Prostate gland (tissue), 2 donors: ENCODE results near the gene MEIS2. TPM values are rescaled to one million over a fixed set of nuclear protein-coding genes. Genes with fewer than 3 reads are reported as not detected.
A peak's percentile ranks its signal among the peaks of the same experiment; 100 is the strongest.

Source experiments
- DNase-seq: peaks from one replicate; pipeline ENCODE4 v3.0.0-alpha.2; 2019; ENCODE audit warnings: low spot score
- H3K27ac ChIP-seq, 2 donors: fragments of 200-600 bp; sonication (generic); 2 replicates each; pipeline ENCODE4 v1.5.1; 2017 to 2019
- H3K27me3 ChIP-seq: fragments of 200-600 bp; sonication (generic); replicated peaks from 2 replicates; pipeline ENCODE4 v1.5.1; 2019; ENCODE audit not compliant: insufficient read depth
- H3K36me3 ChIP-seq, 2 donors: fragments of 200-600 bp; sonication (generic); 1 replicate in 1 of 2; 2 replicates in 1 of 2; pipeline versions ENCODE4 v1.5.1 to v1.8.1; 2017 to 2019
- H3K4me1 ChIP-seq: fragments of 200-600 bp; sonication (generic); replicated peaks from 2 replicates; pipeline ENCODE4 v1.5.1; 2019
- H3K4me3 ChIP-seq, 2 donors: fragments of 200-600 bp; sonication (generic); 2 replicates each; pipeline ENCODE4 v1.5.1; 2017 to 2019
- H3K9me3 ChIP-seq: fragments of 200-600 bp; sonication (generic); 2 replicates; pipeline ENCODE4 v1.5.1; 2017
- POLR2A ChIP-seq: fragments of 450-650 bp; IDR thresholded peaks from one replicate; pipeline ENCODE4 v1.6.1; 2016; ENCODE audit warnings: antibody characterized with exemption, mild to moderate bottlenecking
- POLR2AphosphoS5 ChIP-seq: sonication (generic); formaldehyde crosslinking; IDR thresholded peaks from one replicate; pipeline ENCODE4 v1.6.1; 2017; ENCODE audit warnings: antibody characterized with exemption
- WGBS: methylation state at CpG from one replicate; pipeline ENCODE4 v1.1.5; 2018; 5-methylcytosine and 5-hydroxymethylcytosine counted together
- intact Hi-C: fragments of 100-400 bp; cut with DNase I; formaldehyde crosslinking; loops from one replicate; pipeline ENCODE4 v1.14.2; 2022
- total RNA-seq, 2 donors: library from RNA; depleted of rRNA; stranded (reverse); fragments of >200 nt; gene quantifications; one replicate each; pipeline ENCODE4 v1.1.0, GENCODE V29; 2016
- TF ChIP-seq, protein P1 (sequence below), 4 experiments: fragments of 200-600 bp in 2 of 4; fragments of 450-650 bp in 2 of 4; sonication (generic) in 2 of 4; IDR thresholded peaks; 1 replicate in 3 of 4; 2 replicates in 1 of 4; pipeline ENCODE4 v1.5.1; 2016 to 2019; ENCODE audit warnings: antibody characterized with exemption in 4 of 4, mild to moderate bottlenecking in 2 of 4, moderate library complexity in 2 of 4

The MEIS2 gene
- 10 to 100 TPM; 53.4 to 73.2 TPM for total RNA-seq

DNA sequence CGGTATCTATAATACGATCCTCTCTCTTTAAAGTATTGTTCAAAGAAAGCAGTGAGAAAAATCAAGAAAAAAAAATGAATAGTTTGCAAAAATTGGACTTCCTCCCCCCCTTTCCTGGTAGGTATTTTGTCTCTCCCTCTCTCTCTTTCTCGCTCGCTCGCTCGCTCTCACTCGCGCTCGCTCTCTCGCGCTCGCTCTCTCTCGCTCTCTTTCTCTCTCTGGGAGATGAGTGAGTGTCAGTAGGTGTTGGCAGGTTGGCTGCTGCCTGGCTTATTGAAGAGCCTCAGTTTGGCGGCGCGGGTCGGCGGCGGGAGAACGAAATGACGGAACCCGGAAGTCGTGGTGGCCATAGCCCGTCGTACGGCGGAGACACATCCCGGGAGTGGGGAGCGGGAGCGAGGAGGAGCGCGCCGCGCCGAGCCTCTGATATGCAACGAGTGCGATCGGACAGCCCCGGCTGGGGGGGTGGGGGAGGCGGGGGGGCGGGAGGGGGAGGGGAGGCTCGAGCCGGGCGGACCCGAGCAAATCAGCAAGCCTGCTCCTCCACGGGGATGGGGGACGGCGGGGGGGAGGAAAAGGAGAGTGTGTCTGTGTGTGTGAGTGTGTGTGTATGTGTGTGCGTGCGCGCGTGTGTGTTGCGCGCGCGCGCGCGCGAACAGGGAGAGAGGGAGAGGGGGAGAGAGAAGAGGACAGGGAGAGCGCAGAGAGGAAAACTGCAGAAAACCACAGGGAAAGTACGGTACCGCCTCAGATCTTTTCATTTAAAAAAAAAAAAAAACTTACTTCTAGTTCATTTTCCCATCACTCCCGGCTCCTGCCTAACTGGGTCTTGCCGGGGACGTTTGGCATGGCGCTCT, at the start of gene MEIS2:
Gene MEIS2, minus strand, starts transcription at position 441 of the 857 bp plus-strand sequence. CDS start 1,083 bp downstream, outside the sequence.
- intact Hi-C loops, result loop anchor here (2.0 to 10.0 kb wide), 6 partner anchors 214 to 1796 kb away; no protein-coding TSS in a partner anchor
- TF ChIP-seq POLR2A (peak; percentile 67), POLR2AphosphoS5 (peak; percentile 85)
- TF ChIP-seq, protein P1, sequence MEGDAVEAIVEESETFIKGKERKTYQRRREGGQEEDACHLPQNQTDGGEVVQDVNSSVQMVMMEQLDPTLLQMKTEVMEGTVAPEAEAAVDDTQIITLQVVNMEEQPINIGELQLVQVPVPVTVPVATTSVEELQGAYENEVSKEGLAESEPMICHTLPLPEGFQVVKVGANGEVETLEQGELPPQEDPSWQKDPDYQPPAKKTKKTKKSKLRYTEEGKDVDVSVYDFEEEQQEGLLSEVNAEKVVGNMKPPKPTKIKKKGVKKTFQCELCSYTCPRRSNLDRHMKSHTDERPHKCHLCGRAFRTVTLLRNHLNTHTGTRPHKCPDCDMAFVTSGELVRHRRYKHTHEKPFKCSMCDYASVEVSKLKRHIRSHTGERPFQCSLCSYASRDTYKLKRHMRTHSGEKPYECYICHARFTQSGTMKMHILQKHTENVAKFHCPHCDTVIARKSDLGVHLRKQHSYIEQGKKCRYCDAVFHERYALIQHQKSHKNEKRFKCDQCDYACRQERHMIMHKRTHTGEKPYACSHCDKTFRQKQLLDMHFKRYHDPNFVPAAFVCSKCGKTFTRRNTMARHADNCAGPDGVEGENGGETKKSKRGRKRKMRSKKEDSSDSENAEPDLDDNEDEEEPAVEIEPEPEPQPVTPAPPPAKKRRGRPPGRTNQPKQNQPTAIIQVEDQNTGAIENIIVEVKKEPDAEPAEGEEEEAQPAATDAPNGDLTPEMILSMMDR (IDR thresholded peaks at IDR 0.05), result no peak
- Histone ChIP-seq H3K9me3 (no peaks in the 10 kb centered on the region), H3K27ac (peak within 1 kb of the TSS; percentile 87 to 92), H3K36me3 (no peaks in the 10 kb centered on the region), H3K4me1 (no peaks in the 10 kb centered on the region), H3K27me3 (no peaks in the 10 kb centered on the region), H3K4me3 (peak within 1 kb of the TSS; percentile 57 to 65)
- DNase-seq, result peak; percentile 91
- under 1% methylated on average over 67 of the region's 67 CpGs for WGBS

- no peak overlapping the region for H3K4me3 ChIP-seq
- TF ChIP-seq POLR2AphosphoS5 (no peak), POLR2A (no peak)
- TF ChIP-seq, protein P1 (IDR thresholded peaks at IDR 0.05), result no peak
- H3K27me3 ChIP-seq, result no peaks in the 10 kb centered on the region
- H3K4me1 ChIP-seq, result no peaks in the 10 kb centered on the region
- no peaks in the 10 kb centered on the region for H3K36me3 ChIP-seq
- intact Hi-C loops, result loop anchor here (10.0 kb wide), 1 partner anchor 736 kb away; no protein-coding TSS in a partner anchor
- DNase-seq, result no peak
- H3K9me3 ChIP-seq, result no peaks in the 10 kb centered on the region
- H3K27ac ChIP-seq, result no peak overlapping the region
These were observed 48.8 kb upstream of the MEIS2 start for GRCh38 chr15:37149146-37149545.

DNA sequence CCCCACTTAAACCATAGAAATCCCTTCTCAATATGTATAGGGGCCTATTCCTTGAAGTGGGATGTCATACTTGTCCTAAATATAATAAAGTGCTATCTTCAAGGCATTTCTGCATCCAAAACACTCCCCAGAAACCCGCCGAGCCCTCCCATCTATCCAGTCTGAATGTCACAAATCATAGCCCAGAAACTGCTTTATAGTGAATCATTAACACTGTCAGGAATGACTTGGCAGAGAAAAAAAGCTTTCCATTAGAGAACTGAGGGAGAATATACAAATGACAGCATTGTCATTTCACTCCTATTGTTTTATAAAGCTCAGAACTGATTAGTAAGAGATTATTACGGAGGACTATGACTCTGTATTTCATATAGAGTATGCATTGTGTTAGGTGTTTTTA, 48.4 kb upstream of the MEIS2 start:
- no peak for DNase-seq
- intact Hi-C loops, result loop anchor here (10.0 kb wide), 1 partner anchor 736 kb away; no protein-coding TSS in a partner anchor
- Histone ChIP-seq H3K9me3 (no peaks in the 10 kb centered on the region), H3K27ac (no peak overlapping the region), H3K36me3 (no peaks in the 10 kb centered on the region), H3K27me3 (no peaks in the 10 kb centered on the region), H3K4me1 (no peaks in the 10 kb centered on the region), H3K4me3 (no peak overlapping the region)
- 65% methylated on average over 3 of the region's 3 CpGs for WGBS
- TF ChIP-seq, protein P1 (IDR thresholded peaks at IDR 0.05), result no peak
- TF ChIP-seq POLR2A (no peak), POLR2AphosphoS5 (no peak)

DNA sequence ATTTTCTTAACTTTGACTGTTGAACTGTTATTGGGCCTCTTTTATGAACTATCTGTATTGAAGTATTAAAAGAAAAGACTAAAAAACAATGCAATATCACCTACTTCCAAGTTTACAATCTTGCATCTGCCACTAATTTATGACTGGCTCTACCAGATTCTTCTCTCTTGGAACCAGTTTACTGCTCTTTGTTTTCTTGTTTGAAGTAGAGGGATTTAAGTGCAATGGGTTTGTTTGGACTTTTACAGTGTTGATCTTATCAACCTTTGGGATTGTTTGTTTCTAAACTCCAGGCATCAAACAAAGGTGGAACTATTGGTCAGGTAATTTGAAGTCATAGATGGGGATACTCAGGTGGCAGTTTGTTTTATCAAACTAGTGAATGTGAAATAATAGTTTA, 43.0 kb upstream of the MEIS2 start:
- H3K27ac ChIP-seq, result no peak overlapping the region
- H3K9me3 ChIP-seq, result no peaks in the 10 kb centered on the region
- H3K4me3 ChIP-seq, result no peak overlapping the region
- TF ChIP-seq POLR2A (no peak), POLR2AphosphoS5 (no peak)
- TF ChIP-seq, protein P1 (IDR thresholded peaks at IDR 0.05), result no peak
- intact Hi-C loops, result loop anchor here (10.0 kb wide), 1 partner anchor 741 kb away; no protein-coding TSS in a partner anchor
- H3K27me3 ChIP-seq, result no peaks in the 10 kb centered on the region
- no peaks in the 10 kb centered on the region for H3K4me1 ChIP-seq
- no peaks in the 10 kb centered on the region for H3K36me3 ChIP-seq
- no peak for DNase-seq

DNA sequence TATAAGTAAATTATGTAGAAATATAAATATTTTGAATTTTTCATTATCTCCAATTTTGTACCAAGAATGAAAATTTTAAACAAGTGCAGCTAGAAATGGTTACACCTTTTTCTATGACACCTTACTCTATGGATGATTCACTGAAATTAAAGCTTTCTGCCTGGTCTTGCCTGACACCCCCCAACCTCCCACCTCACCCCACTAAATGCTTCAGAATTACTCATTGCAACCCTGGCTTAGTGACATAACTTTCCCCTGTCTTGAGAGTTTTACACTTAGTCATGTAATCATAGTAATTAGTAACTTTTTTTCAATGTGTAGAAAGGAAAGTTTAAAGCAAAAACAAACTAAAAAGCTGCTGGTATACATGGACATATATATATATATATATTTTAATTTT, 42.0 kb upstream of the MEIS2 start:
- Histone ChIP-seq H3K27ac (no peak overlapping the region), H3K36me3 (no peaks in the 10 kb centered on the region), H3K27me3 (no peaks in the 10 kb centered on the region), H3K4me3 (no peak overlapping the region), H3K4me1 (no peaks in the 10 kb centered on the region), H3K9me3 (no peaks in the 10 kb centered on the region)
- TF ChIP-seq, protein P1 (IDR thresholded peaks at IDR 0.05), result no peak
- TF ChIP-seq POLR2A, result no peak
- TF ChIP-seq POLR2AphosphoS5, result no peak
- DNase-seq, result no peak
- intact Hi-C loops, result loop anchor here (10.0 kb wide), 1 partner anchor 742 kb away; no protein-coding TSS in a partner anchor
